HG02678 (cell line): ENCODE data around the gene ASB2.

Source experiments
- ATAC-seq: cut with Tn5 transposase; IDR thresholded peaks from one replicate; pipeline ENCODE4 v1.9.1; 2021; ENCODE audit warnings: mild to moderate bottlenecking, moderate library complexity; ENCODE audit not compliant: unreplicated experiment

Gene ASB2

DNA sequence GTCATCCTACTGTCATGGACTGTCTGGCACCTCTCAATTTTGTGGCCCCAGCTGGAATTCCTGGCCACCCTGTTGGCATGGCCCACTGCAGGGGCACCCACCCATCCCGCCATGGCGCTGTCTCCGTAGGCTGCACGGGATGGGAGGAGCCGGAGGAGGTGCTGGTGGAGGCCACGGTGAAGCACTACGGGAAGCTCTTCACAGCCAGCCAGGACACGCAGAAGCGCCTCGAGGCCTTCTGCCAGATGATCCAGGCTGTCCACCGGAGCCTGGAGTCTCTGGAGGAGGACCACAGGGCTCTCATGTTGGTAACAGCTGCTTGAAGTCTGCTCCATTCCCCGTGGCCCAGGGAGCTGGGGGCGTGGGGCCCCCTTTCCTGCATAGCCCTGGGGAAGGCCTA lies 24.6 kb upstream of the ASB2 start:
- ATAC-seq = no peak

DNA sequence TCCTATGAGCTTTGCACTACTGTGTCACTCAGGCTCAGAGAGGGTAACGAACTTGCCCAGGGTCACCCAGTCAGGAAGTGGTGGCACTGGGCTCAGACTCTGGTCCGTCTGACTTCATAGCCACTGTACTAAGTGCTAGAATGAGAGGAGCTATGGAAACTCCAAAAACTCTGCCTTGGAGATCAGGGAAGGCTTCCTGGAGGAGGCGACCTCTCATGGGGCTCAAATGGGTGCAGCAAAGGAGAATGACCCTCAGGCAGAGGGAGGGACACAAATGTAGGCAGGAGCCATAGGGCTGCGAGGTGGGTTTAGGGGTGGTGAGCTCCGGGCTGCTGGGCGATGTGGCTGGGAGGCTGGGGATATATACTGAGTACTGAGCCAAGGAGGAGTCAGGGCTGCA lies 23.9 kb upstream of the ASB2 start:
- no peak for ATAC-seq

DNA sequence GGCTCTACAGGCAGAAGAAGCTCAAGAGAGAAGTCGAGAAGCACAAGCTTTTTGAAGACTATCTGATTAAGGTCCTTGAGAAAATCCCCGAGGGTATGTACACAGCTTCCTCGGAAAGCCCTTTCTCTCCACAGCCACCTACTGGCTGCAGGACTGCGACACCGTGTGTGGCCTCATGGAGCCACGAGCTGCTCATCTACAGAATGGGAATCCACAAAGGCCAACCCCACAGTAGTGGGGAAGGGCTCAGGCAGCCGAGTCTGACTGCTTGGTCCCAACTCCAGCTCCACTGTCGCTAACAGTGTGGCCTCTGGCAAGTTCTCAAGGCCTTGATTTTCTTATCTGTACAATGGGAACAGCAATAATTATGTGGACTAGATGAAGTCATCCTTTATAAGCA lies 23.2 kb upstream of the ASB2 start:
- no peak for ATAC-seq

DNA sequence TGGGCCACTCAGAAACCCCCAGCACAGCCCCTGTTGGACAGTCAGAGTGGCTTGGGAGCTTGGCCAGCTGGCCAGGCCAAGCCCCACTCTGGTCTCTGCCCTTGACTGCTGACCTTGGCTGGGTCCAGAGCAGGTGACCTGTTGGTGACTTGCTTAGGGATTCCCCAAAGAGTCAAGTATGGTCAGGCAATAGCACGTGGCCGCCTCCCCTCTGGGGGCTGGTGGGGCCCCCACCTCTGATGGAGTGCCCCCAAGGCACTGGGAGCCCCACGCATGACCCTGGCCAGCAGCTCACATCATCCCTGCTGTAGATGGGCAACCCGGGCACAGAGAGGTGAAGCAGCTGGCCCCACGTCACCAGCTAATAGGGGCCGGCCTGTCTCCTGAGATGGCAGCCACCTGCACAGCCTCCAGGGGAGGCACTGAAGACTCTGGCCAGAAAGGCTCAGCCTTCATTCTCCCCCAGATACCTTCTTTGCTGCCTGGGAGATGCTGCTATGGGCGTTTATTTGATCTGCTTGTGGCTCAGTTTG lies 22.6 kb upstream of the ASB2 start:
- no peak for ATAC-seq

DNA sequence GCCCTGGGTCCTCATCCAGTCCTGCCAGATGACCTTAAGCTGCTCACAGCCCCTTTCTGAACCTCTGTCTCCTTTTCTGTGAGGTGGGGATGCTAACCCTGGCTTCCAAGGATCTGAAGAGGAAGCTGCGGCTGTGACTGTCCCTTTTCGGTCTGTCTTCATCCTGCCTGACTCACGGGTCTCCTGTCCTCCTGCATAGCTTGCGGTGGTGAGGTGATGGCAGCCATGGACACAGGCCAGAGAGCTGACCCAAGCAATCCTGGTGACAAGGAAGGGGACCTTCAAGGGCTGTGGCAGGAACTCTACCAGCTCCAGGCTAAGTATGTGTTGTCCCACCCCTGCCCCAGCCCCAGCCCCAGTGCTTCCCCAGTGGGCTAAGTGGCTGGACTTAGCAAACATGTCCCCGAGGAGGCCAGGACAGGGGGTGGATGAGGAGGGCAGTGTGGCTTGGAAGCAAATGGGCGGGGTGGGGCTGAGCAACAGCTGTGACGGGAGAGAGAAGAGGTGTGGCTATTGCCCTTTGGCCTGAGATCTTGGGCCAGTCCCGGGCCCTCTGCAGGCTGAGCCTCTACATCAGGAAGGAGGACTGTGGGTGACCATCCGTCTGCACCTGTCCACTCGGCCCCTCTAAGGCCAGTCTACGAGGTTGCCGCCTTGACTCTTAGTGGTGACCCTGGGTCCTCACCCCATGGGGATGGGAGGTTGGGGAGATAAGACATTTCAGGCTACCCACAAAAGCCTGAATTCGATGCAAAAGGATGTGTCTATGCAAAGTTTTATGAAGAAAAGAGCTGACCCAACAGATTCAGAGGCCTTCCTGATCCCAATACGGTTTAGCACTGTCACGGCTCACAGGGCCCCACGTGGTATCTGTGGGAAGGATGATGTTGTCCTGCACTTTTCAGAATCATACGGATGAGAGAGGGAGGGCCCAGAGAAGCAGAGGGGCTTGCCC lies 21.8 kb upstream of the ASB2 start:
- ATAC-seq = no peak

DNA sequence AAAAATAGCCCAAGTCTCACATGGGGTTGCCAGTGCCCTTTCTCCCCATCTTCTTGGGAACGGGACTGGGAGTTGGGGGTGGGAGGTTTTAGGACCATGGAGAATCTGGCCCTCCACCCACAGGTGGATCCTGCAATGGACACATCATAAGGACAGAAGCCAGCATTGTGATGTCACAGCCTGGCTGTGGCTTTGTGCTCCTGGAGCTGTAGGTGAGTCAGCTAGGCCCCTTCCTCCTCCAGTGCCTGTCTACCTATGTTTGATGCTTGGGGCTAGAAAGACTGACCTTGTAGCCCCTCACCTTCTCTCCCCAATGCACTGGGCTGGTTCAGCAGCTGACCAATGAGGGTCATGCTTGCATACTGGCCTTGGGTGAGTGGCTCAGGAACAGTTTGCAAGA lies 20.7 kb upstream of the ASB2 start, which contains the start of gene CCDC197:
Gene CCDC197, plus strand, starts transcription at position 220 of the 400 bp plus-strand sequence. CDS start 831 bp downstream, outside the sequence.
- no peak for ATAC-seq

DNA sequence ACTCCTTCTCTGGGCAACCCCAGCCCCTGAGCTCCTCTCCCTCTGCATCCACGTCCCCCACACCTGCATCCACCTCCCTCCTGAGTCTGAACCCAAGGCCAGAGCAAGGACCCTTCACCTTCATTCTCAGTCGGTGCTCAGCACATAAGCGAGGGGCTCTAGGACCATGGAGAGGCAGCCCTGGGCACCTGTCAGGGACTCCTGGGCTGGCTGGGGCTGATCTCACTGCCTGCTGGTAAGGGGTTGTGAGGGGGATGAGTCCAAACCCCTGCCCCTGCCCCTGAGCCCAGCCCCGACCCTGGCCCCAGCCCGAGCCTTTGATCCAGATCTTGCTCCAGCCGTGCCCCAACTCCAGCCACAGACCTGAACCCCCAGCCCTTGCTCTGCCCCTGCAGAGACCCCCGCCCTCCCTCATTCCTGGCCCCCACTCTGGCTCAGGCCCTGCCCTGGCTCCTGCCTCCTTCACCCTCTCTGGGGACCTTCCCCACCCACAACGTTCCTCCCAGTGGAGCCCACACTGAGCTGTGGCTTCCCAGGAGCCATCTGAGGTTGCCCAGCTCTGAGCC lies 19.8 kb upstream of the ASB2 start:
- no peak for ATAC-seq

DNA sequence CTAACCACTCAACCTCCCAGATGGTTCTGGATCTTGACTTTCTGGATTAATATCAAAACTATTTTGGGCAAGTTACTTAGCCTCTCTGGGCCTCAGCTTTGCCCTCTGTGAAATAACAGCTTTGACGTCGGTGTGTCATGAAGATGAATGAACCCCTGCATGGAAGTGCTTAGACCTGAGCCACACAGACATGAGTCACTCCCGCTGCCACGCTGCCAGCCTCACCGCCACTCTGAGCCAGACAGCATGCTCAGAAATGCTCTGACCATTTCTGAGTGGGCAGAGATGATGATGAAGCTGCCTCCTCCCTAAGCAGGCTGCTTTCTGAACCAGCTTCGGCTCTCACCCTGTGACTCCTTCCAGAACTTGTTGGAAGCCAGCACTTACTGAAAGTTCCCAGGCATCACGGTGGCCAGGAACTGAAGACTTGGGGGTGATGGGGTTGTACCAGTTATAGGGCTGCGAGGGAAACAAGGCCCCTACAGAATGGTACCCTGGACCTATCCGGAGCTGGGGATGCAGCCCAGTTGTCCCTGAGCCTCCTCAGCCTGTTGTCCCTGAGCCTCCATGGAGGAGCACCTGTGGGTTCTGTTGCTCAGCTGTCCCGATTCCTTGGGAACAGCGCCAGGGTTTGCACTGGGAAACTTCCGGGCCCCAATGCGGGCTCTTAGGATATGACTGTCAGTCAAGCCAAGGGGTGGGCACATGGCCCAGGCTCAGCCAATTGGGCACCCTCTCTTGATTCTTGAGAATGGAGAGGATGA lies 18.7 kb upstream of the ASB2 start:
- ATAC-seq = no peak

DNA sequence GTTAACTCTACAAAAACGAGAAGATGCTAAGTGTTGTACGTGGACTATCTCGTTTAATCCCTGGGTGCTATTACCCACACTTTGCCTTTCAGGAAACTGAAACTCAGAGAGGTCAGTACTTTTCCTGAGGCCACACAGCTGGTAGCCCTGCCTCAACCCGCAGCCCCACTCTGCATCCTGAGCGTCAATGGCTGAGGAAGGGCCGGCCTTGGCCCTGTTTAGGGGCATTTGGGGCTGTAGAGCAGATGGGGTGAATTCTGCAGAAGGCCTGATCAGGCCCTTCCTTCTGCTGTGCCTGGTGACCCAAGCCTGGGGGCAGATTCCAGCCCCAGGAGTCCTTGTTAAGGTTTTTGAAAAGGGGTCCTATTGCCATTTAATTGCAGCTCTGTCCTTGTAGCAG lies 17.0 kb upstream of the ASB2 start:
- no peak for ATAC-seq

DNA sequence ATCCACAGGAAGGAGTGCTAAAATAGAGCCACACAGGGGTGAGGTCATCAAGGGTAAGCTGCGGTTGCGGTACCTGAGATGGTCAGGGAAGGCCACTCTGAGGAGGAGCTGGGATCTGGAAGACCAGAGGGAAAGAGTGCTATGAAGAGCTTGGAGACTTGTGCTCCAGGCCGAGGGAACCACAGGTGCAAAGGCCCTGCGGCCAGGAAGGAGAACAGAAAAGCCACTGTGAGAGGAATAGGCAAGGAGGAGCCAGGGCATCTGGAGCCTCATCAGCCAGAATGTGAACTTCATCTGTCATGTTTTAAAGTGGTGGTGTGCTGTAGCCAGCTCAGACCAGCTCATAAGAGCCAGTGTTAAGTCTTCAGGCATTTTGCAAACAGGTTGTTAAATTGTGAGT lies 15.3 kb upstream of the ASB2 start:
- no peak for ATAC-seq

DNA sequence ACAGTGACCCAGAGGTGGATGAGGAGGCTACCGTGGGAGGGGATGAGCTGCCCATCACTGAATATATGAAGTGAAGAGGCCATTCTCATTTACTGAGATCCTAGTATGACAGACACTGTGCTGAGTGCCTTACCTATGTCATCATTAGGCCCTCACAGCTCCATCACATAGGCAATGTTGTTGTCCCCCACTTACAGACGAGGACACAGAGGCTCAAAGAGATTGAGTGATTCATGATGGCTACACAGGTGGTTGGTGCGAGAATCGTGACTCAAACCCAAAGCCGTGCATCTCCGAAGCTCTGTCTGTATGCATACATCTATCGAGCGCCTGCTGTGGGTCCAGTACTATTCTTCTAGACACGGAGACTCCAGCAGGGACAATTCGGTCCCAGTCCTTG lies 14.8 kb upstream of the ASB2 start:
- no peak for ATAC-seq

DNA sequence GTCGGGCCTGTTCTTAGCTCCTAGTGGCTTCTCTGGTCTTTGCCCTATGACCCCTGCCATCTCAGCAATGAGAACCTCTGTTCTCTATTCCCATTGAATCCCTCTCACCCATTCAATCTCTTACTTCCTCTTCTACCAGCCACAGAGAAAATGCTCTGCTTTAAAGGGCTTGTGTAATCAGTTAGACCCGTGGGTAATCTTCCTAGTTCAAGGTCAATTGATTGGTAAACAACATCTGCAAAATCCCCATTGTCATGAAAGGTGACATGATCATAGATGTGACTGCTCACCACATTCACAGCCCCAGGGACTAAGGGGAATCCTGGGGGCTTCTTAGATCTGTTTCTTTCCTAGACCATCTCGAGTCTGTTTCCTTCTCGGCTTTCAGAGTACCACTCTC lies 13.6 kb upstream of the ASB2 start:
- ATAC-seq = no peak

DNA sequence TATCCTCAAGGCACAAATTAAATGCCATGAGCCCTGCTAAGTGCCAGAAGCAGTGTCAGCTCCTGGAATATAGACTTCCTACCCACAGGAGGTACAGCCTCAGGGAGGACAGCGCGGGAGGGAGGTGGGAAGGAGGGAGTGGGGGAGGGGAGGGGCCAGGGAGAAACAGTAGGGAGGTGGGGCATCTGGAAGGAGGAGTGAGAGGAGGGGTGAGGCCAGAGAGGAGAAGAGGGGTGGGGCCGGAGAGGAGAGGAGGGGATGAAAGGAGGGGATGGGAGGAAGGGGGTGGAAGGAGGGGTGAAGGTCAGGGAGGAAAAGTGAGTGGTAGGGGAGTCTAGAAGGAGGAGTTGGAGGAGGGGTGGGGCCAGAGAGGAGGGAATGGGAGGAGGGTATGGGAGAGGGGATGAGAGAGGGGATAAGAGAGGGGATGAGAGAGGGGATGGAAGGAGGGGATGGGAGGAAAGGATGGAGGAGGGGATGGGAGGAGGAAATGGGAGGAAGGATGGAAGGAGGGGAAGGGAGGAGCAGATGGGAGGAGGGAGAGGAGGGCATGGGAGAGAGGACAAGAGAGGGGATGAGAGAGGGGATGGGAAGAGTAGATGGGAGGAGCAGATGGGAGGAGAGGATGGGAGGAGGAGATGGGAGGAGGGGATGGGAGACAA lies 11.6 kb upstream of the ASB2 start:
- ATAC-seq = no peak

DNA sequence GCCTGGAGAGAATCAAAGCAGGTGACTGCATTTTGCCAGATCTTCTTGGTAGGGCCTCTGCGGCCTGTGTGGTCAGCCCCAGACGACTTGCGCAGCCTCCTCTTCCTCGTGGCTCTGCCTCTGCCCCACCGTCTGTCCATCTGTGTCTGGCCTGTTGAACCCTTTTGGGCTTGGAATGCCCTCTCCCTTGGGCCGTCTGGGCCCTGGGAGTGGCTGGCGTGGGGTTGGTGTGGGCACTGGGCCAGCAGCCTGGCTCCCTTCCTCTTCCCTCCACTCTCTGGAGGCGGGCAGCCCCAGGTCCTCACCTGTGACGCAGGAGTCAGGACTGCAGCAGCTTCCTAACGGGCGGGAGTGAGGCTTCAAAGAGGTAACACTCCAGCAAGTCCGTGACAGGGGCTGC lies 11.0 kb upstream of the ASB2 start:
- ATAC-seq = no peak

DNA sequence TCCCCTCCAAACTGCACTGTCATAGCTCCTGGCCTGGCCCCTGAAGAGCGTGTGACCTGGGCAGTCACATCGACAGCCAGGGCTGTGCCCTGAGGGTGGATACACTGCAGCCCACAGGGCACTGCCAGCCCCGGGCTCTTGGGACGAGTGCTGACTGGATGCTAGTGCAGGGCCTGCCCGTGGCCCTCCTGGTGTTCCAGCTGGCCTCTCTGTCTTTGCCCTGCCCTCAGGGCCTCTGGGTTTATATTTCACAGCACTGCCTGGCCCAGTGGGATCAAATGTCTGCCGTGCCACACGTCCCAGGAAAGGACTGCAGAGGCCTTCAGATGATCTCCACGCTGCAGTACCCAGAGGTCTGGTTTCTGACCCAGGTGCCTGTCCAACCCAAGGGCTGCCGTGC lies 10.6 kb upstream of the ASB2 start:
- ATAC-seq = no peak

DNA sequence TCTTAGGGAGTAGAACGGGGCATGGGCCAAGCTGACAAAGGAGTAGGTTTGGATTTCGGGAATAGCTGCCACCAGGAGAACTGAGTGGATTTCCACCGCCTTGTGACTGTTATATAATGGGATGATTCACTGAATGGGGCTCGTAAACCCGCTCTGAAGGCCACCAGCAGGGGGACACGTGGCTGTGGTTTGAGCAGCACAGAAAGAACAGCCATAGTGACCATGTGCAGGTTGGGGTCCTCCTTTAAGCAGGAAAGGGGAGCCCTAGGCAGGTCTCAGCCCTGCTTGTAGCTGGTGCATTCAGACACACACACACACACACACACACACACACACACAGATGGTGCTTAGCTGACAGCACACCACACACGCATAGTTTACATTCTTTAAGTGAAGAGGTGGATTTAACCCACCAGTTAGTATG lies 8.6 kb upstream of the ASB2 start:
- ATAC-seq = no peak

DNA sequence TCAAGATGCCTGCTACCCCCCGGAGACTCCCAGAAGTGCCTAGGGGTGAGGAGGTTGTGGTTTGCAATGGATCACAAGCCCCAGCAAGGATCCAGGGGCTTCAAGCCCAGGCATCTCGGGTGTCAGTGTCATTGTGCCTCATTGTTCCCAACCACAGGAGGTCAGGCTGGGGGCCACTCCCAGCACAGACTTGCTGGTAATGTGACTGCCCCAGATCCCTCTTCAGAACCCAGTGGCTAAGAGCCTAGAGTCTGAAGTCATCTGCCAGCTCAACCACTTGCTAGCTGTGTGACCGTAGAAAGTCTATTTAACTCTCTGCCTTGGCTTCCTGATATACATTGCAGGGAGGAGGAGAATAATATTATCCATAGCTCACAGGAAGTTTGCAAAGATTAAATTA lies 7.7 kb upstream of the ASB2 start:
- ATAC-seq = no peak

DNA sequence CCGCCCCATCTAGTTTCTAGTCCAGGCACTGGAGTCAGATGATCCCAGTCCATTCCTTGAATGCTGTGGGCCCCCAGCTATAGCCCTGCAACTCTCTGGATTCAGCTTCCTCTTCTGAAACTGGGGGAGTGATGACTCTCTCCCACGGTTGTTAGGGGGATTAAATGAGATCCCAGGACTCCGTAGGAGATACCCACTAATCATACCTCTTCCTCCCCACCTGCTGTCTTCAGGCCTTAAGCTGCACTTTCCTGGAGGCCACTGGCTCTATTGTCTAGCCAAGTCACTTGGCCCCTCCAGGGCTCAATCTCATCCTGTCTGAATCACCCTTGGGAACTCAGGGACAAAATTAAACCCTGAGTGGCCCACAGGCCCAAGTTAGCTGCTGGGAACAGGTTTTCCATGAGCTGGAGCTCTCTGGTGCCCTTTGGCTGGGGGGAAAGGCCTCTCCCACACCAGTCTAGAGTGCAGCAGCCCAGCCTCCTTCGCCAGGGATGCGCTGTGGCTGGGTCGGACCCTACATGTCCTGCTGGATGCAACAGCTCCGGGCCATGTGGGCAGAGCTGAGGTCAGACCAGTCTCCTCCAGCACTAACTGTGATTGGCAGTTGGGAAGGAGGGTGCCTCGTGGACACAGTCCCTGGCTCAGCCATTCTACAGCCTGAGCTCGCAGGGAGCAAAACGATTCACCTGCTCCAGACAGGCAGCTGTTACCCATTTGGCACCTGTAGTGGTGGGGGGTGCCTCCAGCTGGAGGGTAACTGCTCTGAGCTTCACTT lies 6.0 kb upstream of the ASB2 start:
- ATAC-seq = no peak

DNA sequence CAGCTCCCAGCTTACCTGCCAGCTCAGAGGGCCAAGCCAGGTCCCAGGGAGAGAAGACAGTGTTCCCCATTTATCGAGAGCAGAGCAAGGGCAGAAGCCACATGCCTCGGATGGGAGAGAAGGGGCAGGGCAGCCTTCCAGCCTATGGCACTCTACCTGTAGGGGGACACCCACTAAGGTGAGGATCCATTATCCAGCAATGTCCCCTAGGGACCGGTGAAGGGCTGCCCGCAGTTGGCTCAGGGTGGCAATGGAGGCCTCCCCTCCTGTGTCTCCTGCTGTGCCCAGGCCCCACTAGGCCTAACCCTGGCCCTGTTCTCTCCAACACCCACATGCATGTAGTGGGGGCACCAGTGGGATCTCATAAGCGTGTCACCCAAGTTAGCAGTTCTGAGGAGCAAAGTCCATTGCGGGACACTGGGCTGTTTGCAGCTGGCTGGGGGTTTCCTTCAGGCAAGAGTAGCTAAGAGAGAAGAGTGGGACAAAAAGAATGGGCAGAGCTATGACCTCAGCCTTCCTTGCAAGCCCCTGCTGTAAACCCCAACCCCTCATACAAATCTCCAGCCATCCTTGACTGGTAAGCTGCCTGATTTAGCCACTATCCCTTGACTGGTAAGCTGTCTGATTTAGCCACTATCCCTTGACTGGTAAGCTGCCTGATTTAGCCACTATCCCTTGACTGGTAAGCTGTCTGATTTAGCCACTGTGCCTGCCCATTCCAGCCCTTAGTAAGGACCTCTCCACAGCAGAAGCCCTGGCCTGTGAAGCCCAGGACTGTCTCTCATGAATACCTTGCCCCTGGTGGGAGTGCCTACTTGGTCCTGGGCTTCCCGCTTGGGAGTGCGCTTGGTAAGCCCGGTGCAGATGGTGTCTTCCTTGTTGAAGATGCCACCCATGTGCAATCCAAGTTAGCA lies 5.2 kb upstream of the ASB2 start:
- ATAC-seq = no peak
